Thymus (tissue), 11 donors: Measurements from ENCODE around the gene ANGPTL2. TPM values are rescaled to one million over a fixed set of nuclear protein-coding genes. Genes with fewer than 3 reads are reported as not detected.
A peak's percentile ranks its signal among the peaks of the same experiment; 100 is the strongest.

ENCODE experiments used
- DNase-seq, 9 donors: peaks; one replicate each; pipeline ENCODE4 v3.0.0-alpha.2; 2013; ENCODE audit warnings: low spot score in 9 of 9, low read depth in 6 of 9, missing footprints in 1 of 9
- H3K27ac ChIP-seq, 2 donors: one replicate each; pipeline ENCODE4 v1.5.1; 2013; ENCODE audit warnings: control low read depth in 1 of 2, low read depth in 1 of 2, low read length in 1 of 2, mild to moderate bottlenecking in 1 of 2, moderate library complexity in 1 of 2
- H3K27me3 ChIP-seq, 2 donors: one replicate each; pipeline ENCODE4 v1.5.1; 2013; ENCODE audit warnings: low read length in 1 of 2; ENCODE audit not compliant: control insufficient read depth in 2 of 2, insufficient read depth in 1 of 2
- H3K36me3 ChIP-seq, 2 donors: one replicate each; pipeline ENCODE4 v1.5.1; 2013; ENCODE audit warnings: low read length in 1 of 2, mild to moderate bottlenecking in 1 of 2, moderate library complexity in 1 of 2; ENCODE audit not compliant: control insufficient read depth in 2 of 2, insufficient read depth in 2 of 2
- H3K4me1 ChIP-seq, 2 donors: one replicate each; pipeline ENCODE4 v1.5.1; 2013; ENCODE audit warnings: low read length in 2 of 2; ENCODE audit not compliant: control insufficient read depth in 2 of 2, insufficient read depth in 2 of 2
- H3K4me3 ChIP-seq, 2 donors: one replicate each; pipeline ENCODE4 v1.5.1; 2013; ENCODE audit warnings: low read length in 2 of 2, control low read depth in 1 of 2, mild to moderate bottlenecking in 1 of 2
- H3K9me3 ChIP-seq, 2 donors: one replicate each; pipeline ENCODE4 v1.5.1; 2013; ENCODE audit warnings: low read length in 1 of 2, mild to moderate bottlenecking in 1 of 2; ENCODE audit not compliant: control insufficient read depth in 2 of 2, insufficient read depth in 1 of 2
- WGBS: extraction: QIAGEN DNeasy Blood & Tissue Kit; methylation state at CpG from one replicate; pipeline ENCODE4 v1.1.7; 2013; 5-methylcytosine and 5-hydroxymethylcytosine counted together
- polyA plus RNA-seq: library from polyadenylated mRNA; stranded (reverse); fragments of 200-250 nt; gene quantifications from one replicate; pipeline ENCODE4 v1.2.3, GENCODE V29; 2013
- total RNA-seq: library from RNA; stranded (reverse); fragments of 120-200 nt; gene quantifications from one replicate; pipeline ENCODE4 v1.2.4, GENCODE V29; 2013
- donor health status: healthy.

The ANGPTL2 gene
- total and polyA plus RNA-seq, 2 donors, result 3.1 to 3.2 TPM

GRCh38 chr9:127106466-127106855, 16.0 kb downstream of the ANGPTL2 start:
- no peak for DNase-seq
- H3K4me1 ChIP-seq, result no peaks in the 10 kb centered on the region
- H3K9me3 ChIP-seq, result no peaks in the 10 kb centered on the region

DNA sequence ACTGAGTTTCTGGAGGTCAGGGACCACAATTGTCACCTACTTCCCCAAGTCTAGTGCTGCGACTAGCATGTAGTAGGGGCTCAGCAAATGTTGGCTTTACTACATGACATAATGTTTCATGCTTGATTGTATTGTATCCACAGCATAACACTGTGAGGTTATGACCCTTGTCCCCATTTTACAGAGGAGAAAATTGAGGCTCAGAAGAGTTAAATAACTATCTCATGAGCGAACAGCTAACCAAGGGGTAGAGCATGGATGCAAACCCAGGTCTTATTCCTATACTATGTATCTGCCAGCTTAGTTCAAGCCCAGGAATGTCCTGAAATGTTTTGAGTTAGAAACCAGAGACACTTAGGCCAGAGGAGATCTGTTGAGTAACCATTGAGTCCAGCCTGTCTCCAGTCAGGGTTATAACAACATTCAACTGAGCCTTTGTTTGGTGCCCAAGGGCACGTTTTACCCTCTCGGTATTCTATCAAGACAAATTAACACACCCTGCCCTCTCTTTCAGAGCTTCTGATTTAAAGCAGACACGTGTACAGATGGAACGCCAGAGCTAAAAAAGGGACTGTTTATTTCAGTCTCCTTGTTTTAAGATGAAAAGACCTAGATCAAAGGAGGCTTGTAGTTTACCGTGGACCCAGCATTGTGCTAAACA, 16.5 kb downstream of the ANGPTL2 start:
- 93% methylated on average over 7 of the region's 7 CpGs for WGBS
- Histone ChIP-seq H3K27me3 (peaks cover 0 to 3% of the 10 kb centered on the region in 2 donors), H3K36me3 (no peaks in the 10 kb centered on the region), H3K4me3 (no peak overlapping the region), H3K27ac (no peak overlapping the region), H3K9me3 (no peaks in the 10 kb centered on the region), H3K4me1 (no peaks in the 10 kb centered on the region)
- DNase-seq, result no peak

More at GRCh38 chr9:127106466-127106855, 16.0 kb downstream of the ANGPTL2 start:
- 95% methylated on average over 4 of the region's 4 CpGs for WGBS
- Histone ChIP-seq H3K27me3 (peaks cover 0 to 3% of the 10 kb centered on the region in 2 donors), H3K36me3 (no peaks in the 10 kb centered on the region), H3K4me3 (no peak overlapping the region), H3K27ac (no peak overlapping the region)

DNA sequence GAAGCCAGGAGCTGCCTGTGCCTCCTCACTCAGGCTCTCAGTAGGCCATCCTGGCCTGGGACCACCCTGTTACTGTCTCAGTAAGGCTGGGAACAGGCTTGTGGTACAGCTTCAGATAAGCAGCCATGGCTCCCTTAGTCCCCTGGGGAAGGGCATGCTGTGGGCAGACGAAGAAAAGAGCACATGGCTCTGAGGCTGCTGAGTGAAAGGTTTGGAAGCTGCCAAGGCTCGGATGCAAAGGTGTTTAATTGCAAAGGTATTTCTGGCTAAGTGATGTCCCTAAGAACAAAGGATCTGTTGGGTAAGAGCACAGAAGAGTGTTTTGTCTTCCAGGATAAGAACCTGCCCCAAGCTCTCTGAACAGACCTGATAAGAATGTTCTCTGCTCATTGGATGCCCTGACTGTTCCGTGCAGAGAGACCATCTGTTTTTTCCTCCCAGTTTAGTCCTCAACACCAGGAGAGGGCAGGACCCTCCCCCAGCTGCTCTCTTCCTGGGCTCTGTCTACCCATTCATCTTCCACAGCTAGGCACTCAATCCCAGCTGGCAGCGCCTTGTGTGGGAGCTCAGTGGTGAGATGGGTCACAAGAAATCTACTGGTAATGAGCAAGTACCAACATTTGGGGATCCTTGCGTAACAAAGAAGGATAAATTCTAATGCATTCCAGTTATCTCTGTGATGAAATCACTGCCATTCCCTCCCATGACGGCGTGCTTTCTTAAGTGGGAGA, 17.7 kb downstream of the ANGPTL2 start:
- DNase-seq, result no peak
- WGBS, result 97% methylated on average over 7 of the region's 7 CpGs
- Histone ChIP-seq H3K27ac (no peak overlapping the region), H3K4me1 (no peaks in the 10 kb centered on the region), H3K9me3 (no peaks in the 10 kb centered on the region), H3K27me3 (no peaks in the 10 kb centered on the region), H3K4me3 (no peak overlapping the region), H3K36me3 (no peaks in the 10 kb centered on the region)

DNA sequence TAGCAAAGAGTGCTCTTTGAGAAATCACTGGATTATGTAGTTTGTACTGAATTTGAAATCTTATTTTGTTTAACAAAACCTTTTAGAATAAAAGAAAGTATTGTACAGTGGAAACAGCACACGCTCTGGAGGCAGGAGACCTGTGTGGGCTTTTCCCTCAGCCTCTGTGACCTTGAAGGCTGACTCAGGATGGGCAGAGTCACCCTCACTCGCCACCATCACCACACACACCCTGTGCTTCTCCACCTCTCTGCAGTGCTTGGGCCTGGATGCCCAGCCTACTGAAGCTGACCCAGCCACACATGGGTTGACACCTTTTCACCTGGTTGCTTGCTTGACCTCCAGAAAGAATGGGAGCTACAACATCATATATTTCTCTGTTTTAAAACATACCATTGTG, 19.6 kb downstream of the ANGPTL2 start:
- peaks cover 0 to under 1% of the 10 kb centered on the region in 2 donors for H3K4me1 ChIP-seq
- H3K27me3 ChIP-seq, result no peaks in the 10 kb centered on the region
- H3K27ac ChIP-seq, result no peak overlapping the region
- H3K36me3 ChIP-seq, result no peaks in the 10 kb centered on the region
- no peak for DNase-seq
- WGBS, result 90% methylated on average over 2 of the region's 2 CpGs
- no peak overlapping the region for H3K4me3 ChIP-seq
- no peaks in the 10 kb centered on the region for H3K9me3 ChIP-seq

GRCh38 chr9:127102176-127102575, 20.3 kb downstream of the ANGPTL2 start:
- no peak for DNase-seq
- Histone ChIP-seq H3K9me3 (no peaks in the 10 kb centered on the region), H3K4me1 (peaks cover 0 to 3% of the 10 kb centered on the region in 2 donors), H3K36me3 (no peaks in the 10 kb centered on the region), H3K27me3 (no peaks in the 10 kb centered on the region), H3K27ac (no peak overlapping the region), H3K4me3 (no peak overlapping the region)

DNA sequence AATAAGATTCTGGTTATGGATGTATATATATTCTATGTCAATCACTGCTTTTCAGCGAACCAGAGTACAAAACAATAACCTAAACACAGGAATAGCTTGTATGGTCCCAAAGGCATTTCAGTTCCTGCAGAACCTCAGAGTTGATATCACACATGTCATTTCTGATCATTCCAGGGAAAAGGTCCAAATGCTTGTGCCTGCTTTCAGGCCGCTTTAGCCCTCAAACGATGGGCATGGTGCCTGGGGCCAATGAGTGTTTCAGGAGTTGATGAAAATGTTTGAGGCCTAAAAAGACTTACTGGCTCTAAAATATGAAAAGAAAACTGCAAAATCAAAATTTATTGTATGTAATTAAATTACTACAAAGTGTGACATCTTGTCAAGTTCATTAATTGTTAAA, 22.8 kb downstream of the ANGPTL2 start:
- no peaks in the 10 kb centered on the region for H3K36me3 ChIP-seq
- no peak for DNase-seq
- H3K4me1 ChIP-seq, result peaks cover 3 to 19% of the 10 kb centered on the region in 2 donors
- no peak overlapping the region for H3K27ac ChIP-seq
- H3K4me3 ChIP-seq, result no peak overlapping the region
- no peaks in the 10 kb centered on the region for H3K9me3 ChIP-seq
- 98% methylated on average over 3 of the region's 3 CpGs for WGBS
- no peaks in the 10 kb centered on the region for H3K27me3 ChIP-seq

DNA sequence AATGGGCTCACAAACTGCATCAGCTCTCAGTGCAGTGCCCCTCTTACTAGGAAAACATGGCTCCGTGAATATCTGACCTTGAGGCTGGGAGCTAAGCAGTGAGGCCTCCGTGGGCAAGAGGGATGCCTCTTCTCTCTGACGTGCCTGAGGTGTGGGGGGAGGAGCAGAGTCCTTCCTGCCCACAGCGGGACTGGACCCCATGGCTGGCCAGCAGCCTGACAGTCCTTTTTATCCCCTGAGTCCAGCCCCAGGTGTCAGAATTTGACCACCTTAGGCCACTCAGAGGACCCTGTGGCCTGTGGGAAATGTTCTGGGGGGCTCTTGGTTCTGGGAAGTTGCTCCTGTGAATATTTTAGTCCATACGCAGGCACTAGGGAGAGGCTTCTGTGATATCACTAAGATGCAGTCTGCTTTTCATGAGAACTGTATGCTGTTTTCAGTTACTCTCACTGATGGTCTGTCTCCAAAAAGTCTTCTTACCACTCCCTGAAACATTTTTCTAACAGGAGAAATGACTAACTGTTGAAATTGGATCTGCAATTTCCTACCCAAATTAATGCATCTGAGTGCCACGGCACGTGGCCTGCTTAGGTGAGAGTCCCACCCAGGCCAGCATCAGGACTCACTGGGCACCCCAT, 23.4 kb downstream of the ANGPTL2 start:
- 96% methylated on average over 7 of the region's 7 CpGs for WGBS
- no peaks in the 10 kb centered on the region for H3K9me3 ChIP-seq
- DNase-seq, result no peak
- H3K36me3 ChIP-seq, result no peaks in the 10 kb centered on the region
- no peaks in the 10 kb centered on the region for H3K27me3 ChIP-seq
- no peak overlapping the region for H3K4me3 ChIP-seq
- peaks cover 3 to 19% of the 10 kb centered on the region in 2 donors for H3K4me1 ChIP-seq
- H3K27ac ChIP-seq, result no peak overlapping the region

GRCh38 chr9:127097683-127098082, 24.8 kb downstream of the ANGPTL2 start:
- no peaks in the 10 kb centered on the region for H3K9me3 ChIP-seq
- H3K27ac ChIP-seq, result no peak overlapping the region
- WGBS, result 96% methylated on average over 5 of the region's 5 CpGs

DNA sequence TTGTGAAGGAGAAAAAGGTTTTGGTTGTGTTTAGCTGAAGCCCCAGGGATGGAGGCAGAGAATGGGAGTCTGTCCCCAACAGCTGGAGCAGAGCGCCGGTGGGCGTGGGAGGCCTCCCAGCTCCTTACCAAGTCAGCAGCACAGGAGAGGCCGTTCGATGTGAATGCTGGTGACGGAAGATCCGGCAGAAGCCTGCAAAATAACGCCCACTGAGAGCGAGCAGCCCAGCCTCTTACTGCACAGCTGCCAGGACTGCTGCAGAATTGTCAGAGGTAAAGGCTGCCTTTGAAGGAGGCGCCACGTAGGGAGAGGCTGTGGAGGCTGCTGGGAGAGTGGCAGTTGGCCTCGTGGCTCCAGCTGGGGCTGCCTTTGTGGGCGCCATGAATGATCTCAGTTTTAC, 26.2 kb downstream of the ANGPTL2 start:
- peaks cover 3 to 19% of the 10 kb centered on the region in 2 donors for H3K4me1 ChIP-seq
- WGBS, result 81% methylated on average over 13 of the region's 13 CpGs
- H3K27me3 ChIP-seq, result no peaks in the 10 kb centered on the region
- H3K4me3 ChIP-seq, result no peak overlapping the region
- H3K27ac ChIP-seq, result peak overlapping the region in 1 of 2 donors; percentile 41
- peak in 6 of 9 donors; percentile 24 to 74 (median 39) for DNase-seq
- no peaks in the 10 kb centered on the region for H3K36me3 ChIP-seq
- no peaks in the 10 kb centered on the region for H3K9me3 ChIP-seq

More at GRCh38 chr9:127097683-127098082, 24.8 kb downstream of the ANGPTL2 start:
- DNase-seq, result no peak
- no peaks in the 10 kb centered on the region for H3K36me3 ChIP-seq
- no peaks in the 10 kb centered on the region for H3K27me3 ChIP-seq
- H3K4me1 ChIP-seq, result peaks cover 3 to 19% of the 10 kb centered on the region in 2 donors
- H3K4me3 ChIP-seq, result no peak overlapping the region
